ENCODE data around the gene C8G. TPM values are rescaled to one million over a fixed set of nuclear protein-coding genes. Genes with fewer than 3 reads are reported as not detected.

C8G gene
- total RNA-seq, 1 experiment from 2014 or later, result 0.77 TPM

DNA sequence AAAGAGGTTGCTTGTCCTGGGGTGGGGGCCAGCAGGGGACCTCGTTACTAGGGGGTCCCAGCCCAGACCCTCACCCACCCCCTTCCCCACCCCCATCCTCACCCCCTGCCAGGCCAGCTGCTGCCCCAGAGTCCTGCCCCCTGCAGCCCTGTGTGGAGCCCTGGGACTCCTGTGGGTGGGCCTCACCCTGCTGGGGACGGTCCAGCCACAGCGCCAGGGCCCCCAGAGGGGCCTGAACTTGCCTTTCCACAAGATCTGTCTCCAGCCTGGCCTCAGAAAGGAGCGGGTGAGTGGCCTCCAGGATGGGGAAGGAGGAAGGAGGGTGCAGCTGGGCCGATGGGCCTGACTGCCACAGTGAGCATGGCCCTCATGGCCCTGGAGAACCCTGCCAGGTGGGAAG lies 24.7 kb downstream of the C8G start:
- Histone ChIP-seq H3K4me2 (ENCODE audit: low read length) (no peak overlapping the region), H3K9me3 (ENCODE audit: low read length) (no peaks in the 10 kb centered on the region), H3K79me2 (ENCODE audit: low read length) (no peaks in the 10 kb centered on the region), H3K4me3 (ENCODE audit: low read length) (no peak overlapping the region), H3K4me1 (ENCODE audit: insufficient read depth, low read length) (no peaks in the 10 kb centered on the region), H3K27ac (ENCODE audit: low read length) (no peak overlapping the region), H3K9ac (ENCODE audit: low read length) (no peak overlapping the region), H2AFZ (ENCODE audit: low read length) (no peak overlapping the region), H3F3A (ENCODE audit: low read length, unreplicated experiment) (no peaks in the 10 kb centered on the region), H3K36me3 (ENCODE audit: low read depth, low read length) (no peaks in the 10 kb centered on the region), H3K27me3 (ENCODE audit: low read length) (no peaks in the 10 kb centered on the region), H3K9me2 (replicated peaks; ENCODE audit: low read length) (no peaks in the 10 kb centered on the region), H4K20me1 (ENCODE audit: low read length) (no peaks in the 10 kb centered on the region)
- DNase-seq (no peak), ATAC-seq (no peak)
- CTCF ChIA-PET, result no interaction called here
- POLR2A ChIA-PET (ENCODE audit: unreplicated experiment), result no interaction called here
- no TSS peak for BruUV-seq (replicated peaks)
- TF ChIP-seq EZH2phosphoT487 (IDR thresholded peaks at IDR 0.05; ENCODE audit: borderline replicate concordance, low read length), result no peak
- intact Hi-C loops (cut with micrococcal nuclease), result no loop called here

DNA sequence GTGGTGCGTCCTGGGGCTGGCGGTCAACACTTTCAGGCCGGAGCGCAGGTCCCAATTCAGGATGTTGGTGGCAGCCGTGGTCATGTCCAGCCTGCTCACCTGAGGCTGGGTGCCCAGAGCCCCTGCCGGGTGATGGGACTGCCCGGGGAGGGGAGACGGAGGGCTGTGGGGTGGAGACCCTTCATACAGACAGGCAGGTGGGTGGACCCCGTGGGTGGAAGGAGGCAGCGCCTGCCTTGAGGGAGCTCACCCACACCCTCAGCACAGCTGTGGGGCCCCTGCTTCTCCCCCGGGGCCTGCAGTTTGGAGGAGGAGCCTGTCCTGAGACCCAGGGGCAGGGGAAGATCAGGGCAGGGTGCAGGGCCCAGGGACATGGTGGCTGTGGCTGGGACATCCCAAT lies 25.3 kb downstream of the C8G start:
- CTCF ChIA-PET, result no interaction called here
- BruUV-seq (replicated peaks), result no TSS peak
- intact Hi-C loops (cut with micrococcal nuclease), result no loop called here
- Histone ChIP-seq H3K9me2 (replicated peaks; ENCODE audit: low read length) (no peaks in the 10 kb centered on the region), H2AFZ (ENCODE audit: low read length) (no peak overlapping the region), H3K9ac (ENCODE audit: low read length) (no peak overlapping the region), H3K27me3 (ENCODE audit: low read length) (no peaks in the 10 kb centered on the region), H3F3A (ENCODE audit: low read length, unreplicated experiment) (no peaks in the 10 kb centered on the region), H3K79me2 (ENCODE audit: low read length) (no peaks in the 10 kb centered on the region), H3K9me3 (ENCODE audit: low read length) (no peaks in the 10 kb centered on the region), H4K20me1 (ENCODE audit: low read length) (no peaks in the 10 kb centered on the region), H3K36me3 (ENCODE audit: low read depth, low read length) (no peaks in the 10 kb centered on the region), H3K4me1 (ENCODE audit: insufficient read depth, low read length) (no peaks in the 10 kb centered on the region), H3K4me3 (ENCODE audit: low read length) (no peak overlapping the region), H3K27ac (ENCODE audit: low read length) (no peak overlapping the region), H3K4me2 (ENCODE audit: low read length) (no peak overlapping the region)
- no peak for DNase-seq
- no peak for ATAC-seq
- POLR2A ChIA-PET (ENCODE audit: unreplicated experiment), result no interaction called here
- TF ChIP-seq, protein P1, sequence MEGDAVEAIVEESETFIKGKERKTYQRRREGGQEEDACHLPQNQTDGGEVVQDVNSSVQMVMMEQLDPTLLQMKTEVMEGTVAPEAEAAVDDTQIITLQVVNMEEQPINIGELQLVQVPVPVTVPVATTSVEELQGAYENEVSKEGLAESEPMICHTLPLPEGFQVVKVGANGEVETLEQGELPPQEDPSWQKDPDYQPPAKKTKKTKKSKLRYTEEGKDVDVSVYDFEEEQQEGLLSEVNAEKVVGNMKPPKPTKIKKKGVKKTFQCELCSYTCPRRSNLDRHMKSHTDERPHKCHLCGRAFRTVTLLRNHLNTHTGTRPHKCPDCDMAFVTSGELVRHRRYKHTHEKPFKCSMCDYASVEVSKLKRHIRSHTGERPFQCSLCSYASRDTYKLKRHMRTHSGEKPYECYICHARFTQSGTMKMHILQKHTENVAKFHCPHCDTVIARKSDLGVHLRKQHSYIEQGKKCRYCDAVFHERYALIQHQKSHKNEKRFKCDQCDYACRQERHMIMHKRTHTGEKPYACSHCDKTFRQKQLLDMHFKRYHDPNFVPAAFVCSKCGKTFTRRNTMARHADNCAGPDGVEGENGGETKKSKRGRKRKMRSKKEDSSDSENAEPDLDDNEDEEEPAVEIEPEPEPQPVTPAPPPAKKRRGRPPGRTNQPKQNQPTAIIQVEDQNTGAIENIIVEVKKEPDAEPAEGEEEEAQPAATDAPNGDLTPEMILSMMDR (conservative IDR thresholded peaks at IDR 0.05; ENCODE audit: low read depth, low read length), result no peak
- TF ChIP-seq EZH2phosphoT487 (IDR thresholded peaks at IDR 0.05; ENCODE audit: borderline replicate concordance, low read length), result no peak
- no peak for TF ChIP-seq EZH2 (IDR thresholded peaks at IDR 0.05; ENCODE audit: low read length, unreplicated experiment)

DNA sequence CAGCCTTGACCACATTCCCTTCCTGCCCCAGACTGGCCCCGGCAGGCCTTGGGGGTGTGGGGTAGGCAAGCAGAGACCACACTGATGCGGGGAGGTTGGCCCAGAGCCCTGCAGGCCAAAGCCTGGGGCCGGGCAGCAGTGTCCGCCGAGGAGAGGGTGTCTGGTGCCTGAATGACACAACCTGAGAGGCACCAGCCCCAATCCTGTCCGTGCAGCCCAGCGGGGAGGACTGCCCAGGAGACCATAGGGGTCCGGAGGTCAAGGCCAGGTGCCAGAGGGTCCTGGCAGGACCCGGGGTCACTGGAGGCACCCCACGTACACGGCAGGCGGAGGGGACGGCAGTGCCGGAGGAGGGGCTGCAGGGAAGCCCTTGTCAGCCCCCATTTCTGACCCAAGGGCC lies 26.7 kb downstream of the C8G start:
- Histone ChIP-seq H3K27me3 (ENCODE audit: low read length) (no peaks in the 10 kb centered on the region), H3K9ac (ENCODE audit: low read length) (no peak overlapping the region), H3K9me2 (replicated peaks; ENCODE audit: low read length) (no peaks in the 10 kb centered on the region), H3K4me2 (ENCODE audit: low read length) (no peak overlapping the region), H3K36me3 (ENCODE audit: low read depth, low read length) (no peaks in the 10 kb centered on the region), H4K20me1 (ENCODE audit: low read length) (no peaks in the 10 kb centered on the region), H3K27ac (ENCODE audit: low read length) (no peak overlapping the region), H3K9me3 (ENCODE audit: low read length) (no peaks in the 10 kb centered on the region), H3F3A (ENCODE audit: low read length, unreplicated experiment) (no peaks in the 10 kb centered on the region), H2AFZ (ENCODE audit: low read length) (no peak overlapping the region), H3K4me1 (ENCODE audit: insufficient read depth, low read length) (no peaks in the 10 kb centered on the region), H3K4me3 (ENCODE audit: low read length) (no peak overlapping the region), H3K79me2 (ENCODE audit: low read length) (no peaks in the 10 kb centered on the region)
- ChIA-PET POLR2A (ENCODE audit: unreplicated experiment) (no interaction called here), CTCF (no interaction called here)
- no peak for DNase-seq
- TF ChIP-seq EZH2 (IDR thresholded peaks at IDR 0.05; ENCODE audit: low read length, unreplicated experiment) (no peak), EZH2phosphoT487 (IDR thresholded peaks at IDR 0.05; ENCODE audit: borderline replicate concordance, low read length) (no peak)
- TF ChIP-seq, protein P1 (conservative IDR thresholded peaks at IDR 0.05; ENCODE audit: low read depth, low read length), result no peak
- ATAC-seq, result no peak
- intact Hi-C loops (cut with micrococcal nuclease), result no loop called here
- no TSS peak for BruUV-seq (replicated peaks)

Measured in PC-3 (cell line).